Mammary epithelial cell (primary cell): Measurements from ENCODE around the gene DSCAML1.

ENCODE experiments used
- EZH2 ChIP-seq: IDR thresholded peaks from 2 replicates; pipeline ENCODE4 v1.6.1; 2012; ENCODE audit warnings: low read length, inconsistent platforms, borderline replicate concordance
- TF ChIP-seq, protein P1 (sequence below), 2 donors: IDR thresholded peaks in 1 of 2; conservative IDR thresholded peaks in 1 of 2; 2 replicates each; pipeline ENCODE4 v1.5.1; 2011 to 2012; ENCODE audit warnings: inconsistent platforms in 2 of 2, low read length in 2 of 2, mild to moderate bottlenecking in 2 of 2, control low read depth in 1 of 2, low read depth in 1 of 2; ENCODE audit not compliant: insufficient read depth in 1 of 2; ENCODE audit errors: extremely low read depth in 1 of 2

DNA sequence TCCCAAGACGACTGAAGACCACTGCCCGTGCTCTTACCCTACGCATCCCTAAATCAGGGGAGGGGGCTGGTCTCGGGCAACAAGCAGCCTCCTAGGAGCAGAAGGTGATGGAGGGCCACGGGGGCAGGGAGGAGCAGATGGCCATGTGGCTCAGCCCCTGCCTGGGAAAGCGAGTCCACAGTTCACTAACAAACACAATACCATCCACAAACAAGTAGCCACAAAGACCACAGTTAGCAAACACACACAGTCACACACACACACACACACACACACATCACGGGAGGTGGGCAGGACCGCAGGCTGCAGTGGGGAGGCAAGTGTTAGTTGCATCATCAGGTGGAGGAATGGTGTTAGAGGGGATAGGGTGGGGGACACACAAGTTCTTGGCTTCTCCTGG is 40.8 kb upstream of the DSCAML1 start:
- TF ChIP-seq, protein P1, sequence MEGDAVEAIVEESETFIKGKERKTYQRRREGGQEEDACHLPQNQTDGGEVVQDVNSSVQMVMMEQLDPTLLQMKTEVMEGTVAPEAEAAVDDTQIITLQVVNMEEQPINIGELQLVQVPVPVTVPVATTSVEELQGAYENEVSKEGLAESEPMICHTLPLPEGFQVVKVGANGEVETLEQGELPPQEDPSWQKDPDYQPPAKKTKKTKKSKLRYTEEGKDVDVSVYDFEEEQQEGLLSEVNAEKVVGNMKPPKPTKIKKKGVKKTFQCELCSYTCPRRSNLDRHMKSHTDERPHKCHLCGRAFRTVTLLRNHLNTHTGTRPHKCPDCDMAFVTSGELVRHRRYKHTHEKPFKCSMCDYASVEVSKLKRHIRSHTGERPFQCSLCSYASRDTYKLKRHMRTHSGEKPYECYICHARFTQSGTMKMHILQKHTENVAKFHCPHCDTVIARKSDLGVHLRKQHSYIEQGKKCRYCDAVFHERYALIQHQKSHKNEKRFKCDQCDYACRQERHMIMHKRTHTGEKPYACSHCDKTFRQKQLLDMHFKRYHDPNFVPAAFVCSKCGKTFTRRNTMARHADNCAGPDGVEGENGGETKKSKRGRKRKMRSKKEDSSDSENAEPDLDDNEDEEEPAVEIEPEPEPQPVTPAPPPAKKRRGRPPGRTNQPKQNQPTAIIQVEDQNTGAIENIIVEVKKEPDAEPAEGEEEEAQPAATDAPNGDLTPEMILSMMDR (conservative IDR thresholded peaks at IDR 0.05 in 1 of 2, IDR thresholded peaks at IDR 0.05 in 1 of 2; ENCODE audit: extremely low read depth in 1 of 2, insufficient read depth in 1 of 2, low read depth in 1 of 2, low read length in 2 of 2): no peak
- TF ChIP-seq EZH2: no peak
